Mesenteric fat pad (tissue), 1 donor: Measurements from ENCODE around the gene ADSL. TPM values are rescaled to one million over a fixed set of nuclear protein-coding genes. Genes with fewer than 3 reads are reported as not detected.
"Not testable (repeated sequence)": the region's sequence is repeated elsewhere in the genome, so short reads cannot be mapped to it uniquely, and the experiment has no call there.

Experiments
- DNase-seq: peaks from one replicate; pipeline ENCODE4 v3.0.0-alpha.2; 2020; ENCODE audit warnings: low spot score
- total RNA-seq: library from RNA; stranded (reverse); fragmentation: NEBNext Ultra II Directional; extraction: Animal tissue kit (Norgen Biotek cat#: 25700); gene quantifications from one replicate; pipeline ENCODE4 v1.2.1, GENCODE V29; 2021
- donor health status: DM: yes; HTN: yes; CAD: no.

Gene ADSL
- total RNA-seq, 1 donor from 2014 or later: 55.1 TPM

- no peak for DNase-seq
Observed at GRCh38 chr22:40367342-40367741, 21.0 kb downstream of the ADSL start.

- no peak for DNase-seq
Observed at GRCh38 chr22:40368016-40368415, 21.7 kb downstream of the ADSL start.

- DNase-seq: no peak
Observed at GRCh38 chr22:40368836-40369235, 22.5 kb downstream of the ADSL start.

- no peak for DNase-seq
Observed at GRCh38 chr22:40374567-40374966, 28.3 kb downstream of the ADSL start.

- no peak for DNase-seq
Observed at GRCh38 chr22:40376149-40376548, 29.8 kb downstream of the ADSL start.

- DNase-seq: no peak
Observed at GRCh38 chr22:40377931-40378330, 31.6 kb downstream of the ADSL start.

GRCh38 chr22:40378448-40378847 lies 32.1 kb downstream of the ADSL start:
- not testable (repeated sequence) for DNase-seq

- no peak for DNase-seq
Observed at GRCh38 chr22:40381461-40381860, 35.2 kb downstream of the ADSL start.

GRCh38 chr22:40383905-40384304 lies 37.6 kb downstream of the ADSL start:
- DNase-seq: no peak

GRCh38 chr22:40385036-40385782 lies 38.9 kb downstream of the ADSL start:
- no peak for DNase-seq

- no peak for DNase-seq
Observed at GRCh38 chr22:40387746-40388145, 41.4 kb downstream of the ADSL start.

GRCh38 chr22:40388231-40388630 lies 41.9 kb downstream of the ADSL start:
- DNase-seq: no peak

GRCh38 chr22:40391417-40391816 lies 45.1 kb downstream of the ADSL start:
- no peak for DNase-seq

GRCh38 chr22:40392618-40393017 lies 46.3 kb downstream of the ADSL start:
- DNase-seq: no peak

GRCh38 chr22:40394607-40395006 lies 48.3 kb downstream of the ADSL start:
- no peak for DNase-seq

- no peak for DNase-seq
Observed at GRCh38 chr22:40395607-40396006, 49.3 kb downstream of the ADSL start.

GRCh38 chr22:40396882-40397281 lies 50.6 kb downstream of the ADSL start:
- no peak for DNase-seq

GRCh38 chr22:40397396-40397795 lies 51.1 kb downstream of the ADSL start:
- DNase-seq: no peak

- DNase-seq: no peak
Observed at GRCh38 chr22:40399621-40400020, 53.3 kb downstream of the ADSL start.

GRCh38 chr22:40400159-40400558 lies 53.9 kb downstream of the ADSL start:
- no peak for DNase-seq

- no peak for DNase-seq
Observed at GRCh38 chr22:40401532-40401931, 55.2 kb downstream of the ADSL start.

GRCh38 chr22:40401981-40402406 lies 55.7 kb downstream of the ADSL start:
- no peak for DNase-seq

- peak; percentile 30 for DNase-seq
Observed at GRCh38 chr22:40403141-40403540, 56.8 kb downstream of the ADSL start.
